H1 (cell line): ENCODE measurements around the gene PTMA. TPM values are rescaled to one million over a fixed set of nuclear protein-coding genes. Genes with fewer than 3 reads are reported as not detected.

ENCODE experiments used
- CTCF ChIA-PET: fragments of 300-600 bp; sonication (Branson Sonifier 250); formaldehyde crosslinking; loops from one replicate; lab custom pipeline; 2021; ENCODE audit not compliant: partially characterized antibody; lab: Charles Lee
- POLR2A ChIA-PET: fragments of 300-600 bp; sonication (Branson Sonifier 250); formaldehyde crosslinking; loops from one replicate; lab custom pipeline; 2021; ENCODE audit warnings: inconsistent platforms; ENCODE audit not compliant: partially characterized antibody; lab: Charles Lee
- DNase-seq, 2 experiments: peaks; one replicate each; pipeline versions ENCODE4 v3.0.0 to v3.0.0-alpha.2; 2010 to 2022; ENCODE audit warnings: low spot score in 2 of 2, low read depth in 1 of 2, mixed read lengths in 1 of 2
- FAIRE-seq: peaks from 2 replicates; lab custom pipeline; 2011; peaks lifted over from hg19 to GRCh38; lab: Jason Lieb, UNC
- H2AFZ ChIP-seq: 2 replicates; pipeline ENCODE4 v1.8.1; 2012; ENCODE audit warnings: low read length, inconsistent platforms
- H2AK5ac ChIP-seq: 2 replicates; pipeline ENCODE4 v1.6.1; 2013; ENCODE audit warnings: low read depth, low read length
- H2BK120ac ChIP-seq: replicated peaks from 2 replicates; pipeline ENCODE3; 2013; ENCODE audit warnings: low read depth, low read length, inconsistent platforms
- H2BK12ac ChIP-seq: 2 replicates; pipeline ENCODE4 v1.6.1; 2013; ENCODE audit warnings: low read depth, low read length
- H2BK15ac ChIP-seq: 2 replicates; pipeline ENCODE4 v1.6.1; 2013; ENCODE audit warnings: low read length
- H2BK20ac ChIP-seq: 2 replicates; pipeline ENCODE4 v1.6.1; 2013; ENCODE audit warnings: low read length
- H2BK5ac ChIP-seq: 2 replicates; pipeline ENCODE4 v1.6.1; 2013; ENCODE audit warnings: low read depth, low read length
- H3K14ac ChIP-seq: 2 replicates; pipeline ENCODE4 v1.6.1; 2013; ENCODE audit warnings: inconsistent platforms; ENCODE audit not compliant: insufficient read length
- H3K18ac ChIP-seq: 2 replicates; pipeline ENCODE4 v1.6.1; 2013; ENCODE audit warnings: low read length; ENCODE audit errors: extremely low read depth
- H3K23ac ChIP-seq: 2 replicates; pipeline ENCODE4 v1.6.1; 2013; ENCODE audit warnings: inconsistent platforms; ENCODE audit not compliant: insufficient read length
- H3K23me2 ChIP-seq: 2 replicates; pipeline ENCODE4 v1.6.1; 2013; ENCODE audit warnings: low read depth, low read length
- H3K27ac ChIP-seq: 2 replicates; pipeline ENCODE4 v1.6.1; 2011; ENCODE audit warnings: low read depth, low read length, inconsistent platforms
- H3K27me3 ChIP-seq, 4 experiments: replicated peaks in 1 of 4; 1 replicate in 1 of 4; 2 replicates in 3 of 4; pipeline versions ENCODE4 v1.6.1 to v1.8.1; 2011 to 2013; ENCODE audit warnings: low read length in 3 of 4, mild to moderate bottlenecking in 3 of 4, inconsistent platforms in 2 of 4, mixed read lengths in 2 of 4, moderate library complexity in 1 of 4; ENCODE audit not compliant: control insufficient read depth in 3 of 4, insufficient read depth in 3 of 4; ENCODE audit errors: extremely low read depth in 1 of 4
- H3K36me3 ChIP-seq, 4 experiments: 2 replicates each; pipeline versions ENCODE4 v1.6.1 to v1.8.1; 2011 to 2013; ENCODE audit warnings: mild to moderate bottlenecking in 4 of 4, low read length in 3 of 4, moderate library complexity in 2 of 4, control low read depth in 1 of 4, inconsistent platforms in 1 of 4; ENCODE audit not compliant: insufficient read depth in 4 of 4, control insufficient read depth in 2 of 4
- H3K4ac ChIP-seq: replicated peaks from 2 replicates; pipeline ENCODE3; 2013; ENCODE audit warnings: low read length, low read depth, mixed read lengths, inconsistent platforms; ENCODE audit not compliant: insufficient read length
- H3K4me1 ChIP-seq, 4 experiments: replicated peaks in 1 of 4; 1 replicate in 1 of 4; 2 replicates in 3 of 4; pipeline versions ENCODE4 v1.6.1 to v1.8.1; 2011 to 2013; ENCODE audit warnings: low read length in 3 of 4, inconsistent platforms in 2 of 4, mixed read lengths in 1 of 4; ENCODE audit not compliant: insufficient read depth in 4 of 4, control insufficient read depth in 3 of 4
- H3K4me2 ChIP-seq, 2 experiments: 2 replicates each; pipeline versions ENCODE4 v1.6.1 to v1.8.1; 2011 to 2013; ENCODE audit warnings: low read depth in 2 of 2, low read length in 2 of 2, control low read depth in 1 of 2, inconsistent platforms in 1 of 2, mild to moderate bottlenecking in 1 of 2; ENCODE audit not compliant: insufficient read depth in 1 of 2
- H3K4me3 ChIP-seq, 4 experiments: fragments of 200-600, 300-600 bp in 1 of 4; sonication (generic), shearing (Covaris generic), sonication (Bioruptor Twin) in 1 of 4; 2 replicates each; pipeline versions ENCODE4 v1.5.1 to v1.8.1; 2011 to 2016; ENCODE audit warnings: low read length in 4 of 4, low read depth in 3 of 4, control low read depth in 2 of 4, inconsistent platforms in 2 of 4, mild to moderate bottlenecking in 2 of 4, mixed read lengths in 1 of 4, moderate library complexity in 1 of 4; ENCODE audit not compliant: insufficient read depth in 2 of 4; ENCODE audit errors: extremely low read depth in 1 of 4
- H3K56ac ChIP-seq: replicated peaks from 2 replicates; pipeline ENCODE3; 2013; ENCODE audit warnings: low read depth, mild to moderate bottlenecking, mixed read lengths, low read length, inconsistent platforms; ENCODE audit not compliant: insufficient read length
- H3K79me1 ChIP-seq: 2 replicates; pipeline ENCODE4 v1.6.1; 2013; ENCODE audit warnings: low read depth, low read length, control low read depth
- H3K79me2 ChIP-seq, 2 experiments: 2 replicates each; pipeline versions ENCODE4 v1.6.1 to v1.8.1; 2012 to 2013; ENCODE audit warnings: low read length in 2 of 2, mild to moderate bottlenecking in 2 of 2, inconsistent platforms in 1 of 2; ENCODE audit not compliant: insufficient read depth in 2 of 2, control insufficient read depth in 1 of 2
- H3K9ac ChIP-seq, 4 experiments: replicated peaks in 1 of 4; 1 replicate in 1 of 4; 2 replicates in 3 of 4; pipeline versions ENCODE4 v1.6.1 to v1.8.1; 2011 to 2013; ENCODE audit warnings: low read depth in 3 of 4, low read length in 3 of 4, control low read depth in 2 of 4, mild to moderate bottlenecking in 2 of 4, moderate library complexity in 2 of 4, inconsistent platforms in 1 of 4; ENCODE audit errors: extremely low read depth in 1 of 4
- H3K9me3 ChIP-seq, 2 experiments: 2 replicates each; pipeline versions ENCODE4 v1.6.1 to v1.8.1; 2012 to 2013; ENCODE audit warnings: mild to moderate bottlenecking in 2 of 2, moderate library complexity in 2 of 2, control low read depth in 1 of 2, inconsistent platforms in 1 of 2, low read depth in 1 of 2, low read length in 1 of 2, mixed read lengths in 1 of 2; ENCODE audit not compliant: insufficient read depth in 2 of 2
- H4K20me1 ChIP-seq, 2 experiments: replicated peaks in 1 of 2; 2 replicates each; pipeline versions ENCODE3 to v1.8.1; 2011 to 2013; ENCODE audit warnings: inconsistent platforms in 2 of 2, low read length in 2 of 2, mild to moderate bottlenecking in 1 of 2; ENCODE audit not compliant: insufficient read depth in 2 of 2, control insufficient read depth in 1 of 2
- H4K5ac ChIP-seq: 2 replicates; pipeline ENCODE4 v1.6.1; 2013; ENCODE audit warnings: low read length, low read depth, mixed read lengths, inconsistent platforms; ENCODE audit not compliant: insufficient read length
- H4K8ac ChIP-seq: 2 replicates; pipeline ENCODE4 v1.8.0; 2013; ENCODE audit warnings: mild to moderate bottlenecking, moderate library complexity, low read length, inconsistent platforms; ENCODE audit not compliant: insufficient read depth; ENCODE audit errors: extremely low read depth
- H4K91ac ChIP-seq: replicated peaks from 2 replicates; pipeline ENCODE3; 2013; ENCODE audit warnings: low read length, mixed read lengths, inconsistent platforms; ENCODE audit not compliant: insufficient read length
- CREB1 ChIP-seq: IDR thresholded peaks from 2 replicates; pipeline ENCODE4 v1.6.1; 2012; ENCODE audit warnings: inconsistent platforms
- CTBP2 ChIP-seq: IDR thresholded peaks from 2 replicates; pipeline ENCODE4 v1.7.0; 2011; ENCODE audit warnings: borderline replicate concordance, mild to moderate bottlenecking, moderate library complexity, mixed read lengths, low read length; ENCODE audit not compliant: insufficient read depth, insufficient read length
- EGR1 ChIP-seq: IDR thresholded peaks from 2 replicates; pipeline ENCODE4 v1.6.1; 2011; ENCODE audit warnings: low read depth, low read length, borderline replicate concordance
- FOSL1 ChIP-seq: IDR thresholded peaks from 2 replicates; pipeline ENCODE4 v1.6.1; 2011; ENCODE audit warnings: mild to moderate bottlenecking, low read depth, low read length, moderate library complexity; ENCODE audit not compliant: insufficient read depth
- HDAC2 ChIP-seq, 2 experiments: fragments of 300-600 bp in 1 of 2; sonication (generic) in 1 of 2; IDR thresholded peaks; 2 replicates each; pipeline ENCODE4 v1.6.1; 2011 to 2012; ENCODE audit warnings: low read depth in 2 of 2, low read length in 2 of 2, mild to moderate bottlenecking in 2 of 2, moderate library complexity in 2 of 2, borderline replicate concordance in 1 of 2, inconsistent platforms in 1 of 2
- POLR2A ChIP-seq, 2 experiments: IDR thresholded peaks; 1 replicate in 1 of 2; 2 replicates in 1 of 2; pipeline ENCODE4 v1.6.1; 2011; ENCODE audit warnings: low read depth in 2 of 2, low read length in 2 of 2, mild to moderate bottlenecking in 2 of 2; ENCODE audit errors: control extremely low read depth in 1 of 2
- RNF2 ChIP-seq: fragments of 200-900, 300-1000 bp; sonication (generic); IDR thresholded peaks from 2 replicates; pipeline ENCODE4 v1.7.1; 2016; ENCODE audit warnings: borderline replicate concordance, low read depth, mild to moderate bottlenecking, antibody characterized with exemption, low read length; ENCODE audit not compliant: poor library complexity, severe bottlenecking; ENCODE audit errors: missing control alignments
- SAP30 ChIP-seq: fragments of 300-600 bp; sonication (generic); IDR thresholded peaks from 2 replicates; pipeline ENCODE4 v1.7.1; 2012; ENCODE audit warnings: low read length, moderate library complexity, mild to moderate bottlenecking, inconsistent platforms; ENCODE audit not compliant: insufficient read depth, insufficient replicate concordance
- SIN3A ChIP-seq, 2 experiments: IDR thresholded peaks in 1 of 2; conservative IDR thresholded peaks in 1 of 2; 2 replicates each; pipeline ENCODE4 v1.6.1; 2011 to 2012; ENCODE audit warnings: low read length in 2 of 2, improper control_type of control experiment in 1 of 2, low read depth in 1 of 2, mild to moderate bottlenecking in 1 of 2
- SIX5 ChIP-seq: IDR thresholded peaks from 2 replicates; pipeline ENCODE4 v1.6.1; 2011; ENCODE audit warnings: mild to moderate bottlenecking, low read depth, low read length
- WGBS, 2 experiments: shearing (Covaris generic) in 1 of 2; methylation state at CpG; one replicate each; pipeline versions ENCODE4 v1.1.6 to v1.1.7; 2013 to 2015; ENCODE audit warnings: low lambda C conversion rate in 2 of 2, mixed read lengths in 2 of 2, inconsistent platforms in 1 of 2, low coverage in 1 of 2, missing lambda C conversion rate in 1 of 2; ENCODE audit not compliant: insufficient replicate concordance in 2 of 2, insufficient coverage in 1 of 2, insufficient read length in 1 of 2; ENCODE audit errors: extremely low coverage in 1 of 2, missing lambda C conversion rate in 1 of 2; 5-methylcytosine and 5-hydroxymethylcytosine counted together
- polyA plus RNA-seq, 7 experiments: library from polyadenylated mRNA; depleted of rRNA in 3 of 7; stranded (reverse) in 5 of 7; unstranded in 2 of 7; fragments of >200 nt in 5 of 7; fragments of 200-250 nt in 2 of 7; gene quantifications; 1 replicate in 5 of 7; 2 replicates in 1 of 7; 4 replicates in 1 of 7; pipeline versions ENCODE4 v1.2.1 to v1.2.3, GENCODE V29; 2011 to 2013; ENCODE audit warnings: missing spikeins in 2 of 7, mixed read lengths in 2 of 7
- total RNA-seq: library from RNA; stranded (reverse); fragmentation: NEBNext Ultra II Directional; extraction: Animal tissue kit (Norgen Biotek cat#: 25700); gene quantifications from 2 replicates; pipeline ENCODE4 v1.2.1, GENCODE V29; 2021
- TF ChIP-seq, protein P1 (sequence below): IDR thresholded peaks from 2 replicates; pipeline ENCODE4 v1.6.1; 2012; ENCODE audit warnings: low read length, inconsistent platforms

Gene PTMA
- total and polyA plus RNA-seq, 2 of the 8 experiments (the other 6 are each of a cell fraction or from before 2014, with no cell fraction given), result 683 to 2,680 TPM

DNA sequence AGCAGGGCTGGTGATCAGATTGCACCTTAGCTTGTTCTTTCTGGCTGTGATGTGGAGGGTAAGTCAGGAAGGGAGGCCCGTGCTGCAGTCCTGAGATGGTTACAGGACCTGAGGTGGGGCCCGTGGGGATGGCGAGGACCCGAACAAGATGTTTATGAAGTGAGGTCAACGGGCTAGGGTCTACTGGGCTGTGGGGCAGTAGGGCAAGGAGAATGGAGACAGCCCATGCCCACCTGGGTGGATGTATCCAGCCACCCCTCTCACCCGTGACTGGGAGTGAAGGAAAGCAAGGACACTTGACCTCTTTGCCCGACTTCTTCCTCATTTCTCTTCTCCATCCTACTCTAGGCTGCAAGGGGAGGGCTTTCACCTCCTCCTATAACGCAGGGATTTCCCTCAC is 18.0 kb downstream of the PTMA start:
- ChIA-PET POLR2A (interaction anchor here (0.8 to 3.2 kb wide), 5 partner anchors 13 to 54 kb away, joined by 3 to 26 read pairs (median 3); partner anchors contain the start of gene PTMA), CTCF (interaction anchor here (0.9 to 3.4 kb wide), 9 partner anchors 9 to 114 kb away, joined by 3 to 44 read pairs (median 4); no protein-coding TSS in a partner anchor)
- no peak overlapping the region for H2BK120ac ChIP-seq
- H3K56ac ChIP-seq, result no peak overlapping the region
- H3K4ac ChIP-seq, result no peak overlapping the region
- no peaks in the 10 kb centered on the region for H3K23me2 ChIP-seq
- H3K27me3 ChIP-seq, result no peaks in the 10 kb centered on the region
- H3K9me3 ChIP-seq, result no peaks in the 10 kb centered on the region
- no peak overlapping the region for H2BK15ac ChIP-seq
- H2BK5ac ChIP-seq, result no peak overlapping the region
- no peaks in the 10 kb centered on the region for H3K79me1 ChIP-seq
- H3K79me2 ChIP-seq, result no peaks in the 10 kb centered on the region
- H2BK12ac ChIP-seq, result no peak overlapping the region
- H4K20me1 ChIP-seq, result no peaks in the 10 kb centered on the region
- H3K14ac ChIP-seq, result no peak overlapping the region
- no peaks in the 10 kb centered on the region for H3K36me3 ChIP-seq
- no peak overlapping the region for H3K4me2 ChIP-seq
- H4K91ac ChIP-seq, result no peak overlapping the region
- H2AK5ac ChIP-seq, result no peak overlapping the region
- no peak overlapping the region for H2BK20ac ChIP-seq
- no peak overlapping the region for H3K27ac ChIP-seq
- no peak overlapping the region for H3K23ac ChIP-seq
- DNase-seq (no peak), FAIRE-seq (no peak)
- no peak overlapping the region for H2AFZ ChIP-seq
- H3K9ac ChIP-seq, result no peak overlapping the region
- no peak overlapping the region for H3K18ac ChIP-seq
- no peak overlapping the region for H3K4me3 ChIP-seq
- peaks cover 0 to 2% (median 0%) of the 10 kb centered on the region in 4 experiments; a peak in 2 of 7 replicates for H3K4me1 ChIP-seq
- WGBS, 2 experiments, result 82% methylated on average over 8 of the region's 8 CpGs; no CpG with 5 or more reads in 1 of the 2 experiments
- no peak overlapping the region for H4K8ac ChIP-seq
- no peak overlapping the region for H4K5ac ChIP-seq
- TF ChIP-seq CTBP2 (no peak), POLR2A (IDR thresholded peaks at IDR 0.05; ENCODE audit: control extremely low read depth in 1 of 2, low read depth in 2 of 2, low read length in 2 of 2) (no peak), CREB1 (no peak), FOSL1 (no peak), RNF2 (no peak), SAP30 (no peak), SIN3A (conservative IDR thresholded peaks at IDR 0.05 in 1 of 2, IDR thresholded peaks at IDR 0.05 in 1 of 2; ENCODE audit: low read depth in 1 of 2, low read length in 2 of 2) (no peak), SIX5 (no peak), HDAC2 (IDR thresholded peaks at IDR 0.05; ENCODE audit: borderline replicate concordance in 1 of 2, low read depth in 2 of 2, low read length in 2 of 2) (no peak), EGR1 (no peak)
- TF ChIP-seq, protein P1, sequence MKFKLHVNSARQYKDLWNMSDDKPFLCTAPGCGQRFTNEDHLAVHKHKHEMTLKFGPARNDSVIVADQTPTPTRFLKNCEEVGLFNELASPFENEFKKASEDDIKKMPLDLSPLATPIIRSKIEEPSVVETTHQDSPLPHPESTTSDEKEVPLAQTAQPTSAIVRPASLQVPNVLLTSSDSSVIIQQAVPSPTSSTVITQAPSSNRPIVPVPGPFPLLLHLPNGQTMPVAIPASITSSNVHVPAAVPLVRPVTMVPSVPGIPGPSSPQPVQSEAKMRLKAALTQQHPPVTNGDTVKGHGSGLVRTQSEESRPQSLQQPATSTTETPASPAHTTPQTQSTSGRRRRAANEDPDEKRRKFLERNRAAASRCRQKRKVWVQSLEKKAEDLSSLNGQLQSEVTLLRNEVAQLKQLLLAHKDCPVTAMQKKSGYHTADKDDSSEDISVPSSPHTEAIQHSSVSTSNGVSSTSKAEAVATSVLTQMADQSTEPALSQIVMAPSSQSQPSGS, result no peak
